ENCODE measurements around the gene GRID2IP.

DNA sequence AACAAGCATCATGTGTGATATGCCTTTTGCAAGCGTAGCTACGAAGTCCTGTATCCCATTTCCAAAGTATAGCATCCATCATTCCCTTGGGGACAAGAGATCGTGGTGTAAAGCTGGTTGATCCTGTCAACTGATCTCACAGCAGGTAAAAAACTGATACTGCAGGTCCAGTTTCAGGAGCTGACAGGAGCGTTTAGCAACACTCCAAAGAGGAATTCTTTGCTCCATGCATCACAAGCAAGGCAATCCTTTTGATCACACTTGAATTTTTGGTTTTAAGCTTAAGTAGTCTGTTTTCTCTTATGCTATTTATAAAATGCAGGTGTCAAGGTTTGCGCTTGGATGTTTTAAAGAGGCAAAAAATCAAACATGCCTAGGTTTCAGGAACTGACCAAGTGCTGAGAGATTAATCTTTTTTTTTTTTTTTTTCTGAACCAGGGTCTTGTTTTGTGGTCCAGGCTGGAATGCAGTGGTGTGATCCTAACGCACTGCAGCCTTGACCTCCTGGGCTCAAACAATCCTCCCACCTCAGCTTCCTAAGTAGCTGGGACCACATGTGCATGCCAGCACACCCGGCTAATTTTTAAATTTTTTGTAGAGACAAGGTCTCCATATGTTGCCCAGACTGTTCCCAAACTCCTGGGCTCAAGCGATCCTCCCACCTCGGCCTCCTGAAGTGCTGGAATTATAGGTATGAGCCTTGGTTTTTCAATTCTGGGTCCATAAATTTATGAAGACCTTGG is 24.2 kb upstream of the GRID2IP start:
- TF ChIP-seq, protein P1, sequence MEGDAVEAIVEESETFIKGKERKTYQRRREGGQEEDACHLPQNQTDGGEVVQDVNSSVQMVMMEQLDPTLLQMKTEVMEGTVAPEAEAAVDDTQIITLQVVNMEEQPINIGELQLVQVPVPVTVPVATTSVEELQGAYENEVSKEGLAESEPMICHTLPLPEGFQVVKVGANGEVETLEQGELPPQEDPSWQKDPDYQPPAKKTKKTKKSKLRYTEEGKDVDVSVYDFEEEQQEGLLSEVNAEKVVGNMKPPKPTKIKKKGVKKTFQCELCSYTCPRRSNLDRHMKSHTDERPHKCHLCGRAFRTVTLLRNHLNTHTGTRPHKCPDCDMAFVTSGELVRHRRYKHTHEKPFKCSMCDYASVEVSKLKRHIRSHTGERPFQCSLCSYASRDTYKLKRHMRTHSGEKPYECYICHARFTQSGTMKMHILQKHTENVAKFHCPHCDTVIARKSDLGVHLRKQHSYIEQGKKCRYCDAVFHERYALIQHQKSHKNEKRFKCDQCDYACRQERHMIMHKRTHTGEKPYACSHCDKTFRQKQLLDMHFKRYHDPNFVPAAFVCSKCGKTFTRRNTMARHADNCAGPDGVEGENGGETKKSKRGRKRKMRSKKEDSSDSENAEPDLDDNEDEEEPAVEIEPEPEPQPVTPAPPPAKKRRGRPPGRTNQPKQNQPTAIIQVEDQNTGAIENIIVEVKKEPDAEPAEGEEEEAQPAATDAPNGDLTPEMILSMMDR (IDR thresholded peaks at IDR 0.05; ENCODE audit: low read depth, low read length, poor library complexity, severe bottlenecking) = no peak
- TF ChIP-seq EZH2phosphoT487 (IDR thresholded peaks at IDR 0.05; ENCODE audit: borderline replicate concordance, low read length) = no peak
